PC-9 (cell line): ENCODE data around the gene PALLD. TPM values are rescaled to one million over a fixed set of nuclear protein-coding genes. Genes with fewer than 3 reads are reported as not detected.

Experiments used
- BruUV-seq: library from RNA; stranded (reverse); fragments of 400-500 nt; replicated peaks from 2 replicates; lab custom pipeline; 2021; lab: Mats Ljungman, UMichigan
- CTCF ChIA-PET: fragments of 300-600 bp; sonication (Branson Sonifier 250); formaldehyde crosslinking; loops from one replicate; lab custom pipeline; 2022; ENCODE audit warnings: antibody characterized with exemption; lab: Charles Lee
- POLR2A ChIA-PET: fragments of 300-600 bp; sonication (Branson Sonifier 250); formaldehyde crosslinking; loops from one replicate; lab custom pipeline; 2022; ENCODE audit warnings: antibody characterized with exemption; ENCODE audit not compliant: unreplicated experiment; lab: Charles Lee
- DNase-seq, 2 experiments: peaks; one replicate each; pipeline versions ENCODE4 v3.0.0 to v3.0.0-alpha.2; 2015 to 2022; ENCODE audit warnings: mixed read lengths in 1 of 2
- H2AFZ ChIP-seq: fragments of 200-600 bp; sonication (generic); 2 replicates; pipeline ENCODE4 v1.8.1; 2017; ENCODE audit warnings: antibody characterized with exemption
- H3F3A ChIP-seq: fragments of 200-600 bp; sonication (generic); 2 replicates; pipeline ENCODE4 v1.8.1; 2017; ENCODE audit warnings: antibody characterized with exemption, mild to moderate bottlenecking, low read depth; ENCODE audit not compliant: insufficient read depth
- H3K27ac ChIP-seq: fragments of 200-600 bp; sonication (generic); 2 replicates; pipeline ENCODE4 v1.6.1; 2016; ENCODE audit warnings: mixed run types
- H3K27me3 ChIP-seq: fragments of 200-600 bp; sonication (generic); 2 replicates; pipeline ENCODE4 v1.6.1; 2016; ENCODE audit warnings: low read depth, mixed run types; ENCODE audit not compliant: insufficient read depth
- H3K36me3 ChIP-seq: fragments of 200-600 bp; sonication (generic); 2 replicates; pipeline ENCODE4 v1.6.1; 2016; ENCODE audit warnings: low read depth, mixed run types
- H3K4me1 ChIP-seq: fragments of 200-600 bp; sonication (generic); replicated peaks from 2 replicates; pipeline ENCODE4 v1.6.1; 2016; ENCODE audit warnings: mixed run types; ENCODE audit not compliant: insufficient read depth
- H3K4me2 ChIP-seq: fragments of 200-600 bp; sonication (generic); 2 replicates; pipeline ENCODE4 v1.6.1; 2017; ENCODE audit warnings: mixed run types
- H3K4me3 ChIP-seq: fragments of 200-600 bp; sonication (generic); 2 replicates; pipeline ENCODE4 v1.6.1; 2016; ENCODE audit warnings: mixed run types
- H3K79me2 ChIP-seq: fragments of 200-600 bp; sonication (generic); 2 replicates; pipeline ENCODE4 v1.6.1; 2017; ENCODE audit warnings: low read depth, mixed run types
- H3K9me2 ChIP-seq: fragments of 200-600 bp; sonication (generic); 2 replicates; pipeline ENCODE4 v1.8.1; 2017; ENCODE audit warnings: mild to moderate bottlenecking; ENCODE audit not compliant: insufficient read depth
- H3K9me3 ChIP-seq: fragments of 200-600 bp; sonication (generic); 2 replicates; pipeline ENCODE4 v1.8.1; 2016; ENCODE audit warnings: low read depth; ENCODE audit not compliant: insufficient read depth
- H4K20me1 ChIP-seq: fragments of 200-600 bp; sonication (generic); 2 replicates; pipeline ENCODE4 v1.8.1; 2017; ENCODE audit not compliant: insufficient read depth
- CTCF ChIP-seq: fragments of 200-600 bp; sonication (generic); conservative IDR thresholded peaks from 2 replicates; pipeline ENCODE4 v1.6.1; 2017; ENCODE audit warnings: mixed run types, antibody characterized with exemption, mild to moderate bottlenecking, moderate library complexity
- EZH2 ChIP-seq: fragments of 200-600 bp; sonication (generic); IDR thresholded peaks from 2 replicates; pipeline ENCODE4 v1.8.0; 2017; ENCODE audit warnings: antibody characterized with exemption, low read depth
- intact Hi-C: fragments of 100-400 bp; cut with micrococcal nuclease; formaldehyde crosslinking; loops from one replicate; pipeline ENCODE4 v1.10.0; 2022; ENCODE audit not compliant: unreplicated experiment
- total RNA-seq: library from RNA; stranded (reverse); gene quantifications from 2 replicates; pipeline ENCODE4 v1.2.3, GENCODE V29; 2021

Gene PALLD
- total RNA-seq, 1 experiment from 2014 or later, result 156 TPM

- ChIA-PET POLR2A (no interaction called here), CTCF (no interaction called here)
- no peaks in the 10 kb centered on the region for H4K20me1 ChIP-seq
- H3K27me3 ChIP-seq, result no peaks in the 10 kb centered on the region
- H3K27ac ChIP-seq, result no peak overlapping the region
- no TSS peak for BruUV-seq
- H3K9me3 ChIP-seq, result no peaks in the 10 kb centered on the region
- no peaks in the 10 kb centered on the region for H3K9me2 ChIP-seq
- H3K79me2 ChIP-seq, result no peaks in the 10 kb centered on the region
- no peak overlapping the region for H3K4me3 ChIP-seq
- H2AFZ ChIP-seq, result no peak overlapping the region
- intact Hi-C loops, result no loop called here
- no peaks in the 10 kb centered on the region for H3F3A ChIP-seq
- TF ChIP-seq CTCF (no peak), EZH2 (no peak)
- no peaks in the 10 kb centered on the region for H3K4me1 ChIP-seq
- no peak overlapping the region for H3K4me2 ChIP-seq
- DNase-seq, result no peak
- no peaks in the 10 kb centered on the region for H3K36me3 ChIP-seq
These were observed 234.3 kb downstream of the PALLD start for GRCh38 chr4:168731006-168731636.

- Histone ChIP-seq H3K4me2 (no peak overlapping the region), H4K20me1 (no peaks in the 10 kb centered on the region), H3K27ac (no peak overlapping the region), H2AFZ (no peak overlapping the region), H3K4me1 (no peaks in the 10 kb centered on the region), H3K79me2 (no peaks in the 10 kb centered on the region), H3F3A (no peaks in the 10 kb centered on the region), H3K9me2 (no peaks in the 10 kb centered on the region), H3K9me3 (no peaks in the 10 kb centered on the region), H3K4me3 (no peak overlapping the region), H3K27me3 (no peaks in the 10 kb centered on the region), H3K36me3 (no peaks in the 10 kb centered on the region)
- no TSS peak for BruUV-seq
- DNase-seq, result no peak
- ChIA-PET POLR2A (interaction anchor here (0.5 to 0.6 kb wide), 2 partner anchors 123 to 551 kb away, joined by 3 read pairs; no protein-coding TSS in a partner anchor), CTCF (no interaction called here)
- TF ChIP-seq EZH2 (no peak), CTCF (no peak)
- intact Hi-C loops, result no loop called here
These were observed 235.0 kb downstream of the PALLD start for GRCh38 chr4:168731706-168732414.

GRCh38 chr4:168732714-168733113 is 235.9 kb downstream of the PALLD start:
- H3K4me1 ChIP-seq, result no peaks in the 10 kb centered on the region
- H3K4me3 ChIP-seq, result no peak overlapping the region
- H3K27ac ChIP-seq, result no peak overlapping the region
- no peaks in the 10 kb centered on the region for H4K20me1 ChIP-seq
- no peak overlapping the region for H2AFZ ChIP-seq
- H3K36me3 ChIP-seq, result no peaks in the 10 kb centered on the region
- no peaks in the 10 kb centered on the region for H3K9me3 ChIP-seq
- no peaks in the 10 kb centered on the region for H3K27me3 ChIP-seq
- intact Hi-C loops, result no loop called here
- no peak overlapping the region for H3K4me2 ChIP-seq
- H3K9me2 ChIP-seq, result no peaks in the 10 kb centered on the region
- no peak for DNase-seq
- POLR2A ChIA-PET, result interaction anchor here (0.5 to 0.6 kb wide), 2 partner anchors 122 to 550 kb away, joined by 3 read pairs; no protein-coding TSS in a partner anchor
- no TSS peak for BruUV-seq
- no peaks in the 10 kb centered on the region for H3F3A ChIP-seq
- CTCF ChIA-PET, result no interaction called here
- TF ChIP-seq CTCF (no peak), EZH2 (no peak)
- H3K79me2 ChIP-seq, result no peaks in the 10 kb centered on the region
